NCI-H524 (cell line): ENCODE results near the gene HPSE.
"Not testable (repeated sequence)": the region's sequence is repeated elsewhere in the genome, so short reads cannot be mapped to it uniquely, and the experiment has no call there.

Source experiments
- DNase-seq, 2 experiments: peaks; one replicate each; lab custom pipeline; 2025; lab: John Stamatoyannopoulos, UW

The HPSE gene

DNA sequence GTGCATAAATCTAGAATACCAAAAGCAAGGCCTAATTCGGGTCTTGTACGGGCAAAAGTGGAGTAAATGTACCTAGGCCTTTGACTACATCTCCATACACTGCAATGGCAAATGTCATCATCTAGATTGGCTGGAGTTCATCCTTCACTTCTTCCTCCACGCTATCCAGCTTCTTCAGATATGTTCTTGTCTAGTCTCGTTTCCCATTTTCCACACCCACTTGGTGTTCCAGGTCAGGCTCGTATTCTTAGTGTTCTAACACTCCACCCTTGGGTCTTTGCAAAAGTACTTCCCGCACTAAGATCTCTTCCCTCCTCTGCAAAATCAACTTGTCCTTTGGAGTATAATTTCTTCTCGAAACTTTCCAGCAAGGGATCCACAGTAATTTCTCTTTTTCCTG is 51.5 kb downstream of the HPSE start:
- no peak for DNase-seq

DNA sequence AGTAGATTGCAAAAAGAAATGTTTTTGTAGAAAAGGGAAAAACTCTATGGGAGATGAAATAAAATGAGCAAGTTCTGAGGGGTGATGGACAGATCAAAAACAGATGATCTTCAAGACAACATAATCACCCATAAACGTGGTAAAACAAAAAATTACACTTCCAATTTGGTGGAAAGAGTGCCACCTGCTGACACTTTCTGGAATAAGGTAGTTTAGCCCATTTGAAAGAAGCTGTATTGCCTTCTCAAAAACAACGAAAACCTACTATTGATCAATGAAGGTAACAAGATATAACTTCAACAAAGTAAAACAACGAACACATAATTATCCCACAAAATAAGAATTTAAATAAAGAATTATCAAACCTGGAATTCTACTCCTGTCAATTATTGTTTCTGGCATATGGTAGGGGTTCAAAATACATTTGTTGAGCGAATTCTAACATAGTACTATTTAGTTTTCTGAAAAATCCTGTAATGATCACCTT is 52.6 kb downstream of the HPSE start:
- DNase-seq = peak; percentile 26 to 29

DNA sequence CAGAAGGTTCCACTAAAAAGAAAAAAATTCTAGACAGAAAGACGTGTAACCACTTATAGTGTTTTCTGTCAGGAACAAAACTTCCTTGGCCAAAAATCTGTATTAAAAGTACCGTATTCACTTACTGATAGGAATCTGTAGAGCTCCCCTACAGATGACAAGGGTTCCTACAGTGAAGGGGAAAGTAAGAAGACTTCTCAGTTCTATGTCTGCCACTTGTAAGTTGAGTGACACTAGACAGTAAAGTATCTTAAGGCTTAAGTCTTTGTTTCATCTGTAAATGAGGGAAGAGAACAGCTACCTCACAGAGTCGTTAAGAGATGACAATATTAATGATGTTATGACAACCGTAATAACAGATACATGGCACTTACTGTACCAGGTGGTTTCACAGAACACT is 53.3 kb downstream of the HPSE start:
- DNase-seq = no peak

DNA sequence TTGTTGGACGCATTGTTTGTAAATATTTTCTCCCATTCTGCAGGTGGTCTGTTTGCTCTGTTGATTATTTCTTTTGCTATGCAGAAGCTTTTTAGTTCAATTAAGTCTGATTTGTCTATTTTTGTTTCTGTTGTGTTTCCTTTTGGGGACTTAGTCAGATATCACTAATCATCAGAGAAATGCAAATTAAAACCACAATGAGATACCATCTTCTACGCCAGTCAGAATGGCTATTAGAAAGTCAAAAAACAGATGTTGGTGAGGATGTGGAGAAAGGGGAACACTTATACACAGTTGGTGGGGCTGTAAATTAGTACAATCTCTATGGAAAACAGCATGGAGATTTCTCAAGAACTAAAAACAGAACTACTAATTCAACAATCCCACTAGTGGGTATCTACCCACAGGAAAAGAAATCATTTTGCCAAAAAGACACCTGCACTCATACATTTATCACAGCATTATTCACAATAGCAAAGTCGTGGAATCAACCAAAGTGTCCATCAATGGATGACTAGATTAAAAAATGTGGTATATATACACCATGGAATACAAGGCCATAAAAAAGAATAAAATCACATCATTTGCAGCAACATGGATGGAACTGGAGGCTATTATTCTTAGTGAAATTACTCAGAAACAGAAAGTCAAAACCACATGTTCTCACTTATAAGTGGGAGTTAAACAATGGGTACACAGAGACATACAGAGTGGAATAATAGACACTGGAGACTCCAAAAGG is 58.2 kb downstream of the HPSE start:
- DNase-seq = no peak

DNA sequence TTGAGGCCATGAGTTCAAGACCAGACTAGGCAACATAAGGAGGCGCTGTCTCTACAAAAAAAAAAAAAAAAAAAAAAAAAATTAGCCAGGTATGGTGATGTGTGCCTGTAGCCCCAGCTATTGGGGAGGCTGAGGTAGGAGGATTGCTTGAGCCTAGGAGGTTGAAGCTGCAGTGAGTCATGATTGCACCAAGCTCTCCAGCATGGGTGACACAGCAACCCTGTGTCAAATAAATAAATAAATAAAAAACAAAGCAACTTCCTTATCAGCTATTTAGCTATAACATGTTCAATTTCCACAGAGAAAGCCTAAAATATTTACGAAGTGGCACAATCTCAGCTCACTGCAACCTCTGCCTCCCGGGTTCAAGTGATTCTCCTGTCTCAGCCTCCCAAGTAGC is 60.7 kb downstream of the HPSE start:
- not testable (repeated sequence) for DNase-seq

DNA sequence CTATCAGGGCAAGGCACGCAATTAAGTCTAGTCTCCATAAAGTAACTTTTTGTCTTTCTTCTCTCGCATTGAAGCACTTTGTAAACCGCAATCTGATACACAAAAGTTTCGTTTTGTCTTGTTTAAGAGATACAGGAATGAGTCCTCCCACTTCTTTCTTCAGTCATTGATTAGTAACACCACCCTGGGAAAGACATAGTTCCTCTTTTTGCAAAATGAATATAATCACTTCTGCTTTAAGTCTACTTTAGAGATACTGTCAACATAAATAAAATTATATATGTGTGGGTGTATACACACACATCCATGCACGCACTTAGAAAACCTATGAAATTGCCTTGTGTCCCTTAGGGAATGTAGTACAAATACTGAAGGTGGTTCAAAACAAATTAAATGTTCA is 61.7 kb downstream of the HPSE start:
- DNase-seq = no peak

DNA sequence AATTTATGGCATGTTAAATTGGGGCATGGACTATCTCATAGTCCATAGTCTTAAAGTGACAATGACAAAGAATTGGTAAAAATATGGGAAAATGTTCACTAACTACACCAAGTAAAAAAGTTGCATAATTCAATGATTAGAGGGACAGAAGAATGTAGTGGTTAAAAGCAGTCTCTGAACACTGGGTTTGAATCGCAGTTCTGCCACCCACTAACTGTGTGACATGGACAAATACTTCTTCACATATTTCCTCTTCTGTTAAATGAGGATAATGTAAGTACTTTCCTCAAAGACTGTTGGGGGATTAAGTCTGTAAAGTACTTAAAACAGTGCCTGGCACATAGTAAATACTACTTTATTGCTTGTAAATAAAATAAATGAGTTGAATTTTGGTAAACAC is 65.4 kb downstream of the HPSE start:
- DNase-seq = no peak

DNA sequence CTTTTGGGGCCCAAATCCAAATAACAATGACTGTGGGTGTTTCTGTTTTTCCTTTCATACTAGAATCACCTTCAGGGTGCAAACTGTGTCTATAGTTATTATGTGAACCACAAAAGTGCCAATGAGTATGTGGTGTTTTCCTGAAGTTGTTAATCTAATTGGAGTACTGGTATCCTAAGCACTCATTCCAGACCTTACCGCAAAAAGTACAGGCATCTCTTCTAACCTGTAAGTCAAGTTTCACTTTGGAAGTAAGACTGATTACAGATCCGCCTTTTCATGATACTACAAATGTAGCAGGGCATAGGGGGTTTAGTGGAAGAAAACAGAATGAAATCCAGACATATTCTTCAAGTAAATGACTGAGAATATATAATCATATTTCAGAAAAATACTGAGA is 66.2 kb downstream of the HPSE start:
- DNase-seq = no peak

DNA sequence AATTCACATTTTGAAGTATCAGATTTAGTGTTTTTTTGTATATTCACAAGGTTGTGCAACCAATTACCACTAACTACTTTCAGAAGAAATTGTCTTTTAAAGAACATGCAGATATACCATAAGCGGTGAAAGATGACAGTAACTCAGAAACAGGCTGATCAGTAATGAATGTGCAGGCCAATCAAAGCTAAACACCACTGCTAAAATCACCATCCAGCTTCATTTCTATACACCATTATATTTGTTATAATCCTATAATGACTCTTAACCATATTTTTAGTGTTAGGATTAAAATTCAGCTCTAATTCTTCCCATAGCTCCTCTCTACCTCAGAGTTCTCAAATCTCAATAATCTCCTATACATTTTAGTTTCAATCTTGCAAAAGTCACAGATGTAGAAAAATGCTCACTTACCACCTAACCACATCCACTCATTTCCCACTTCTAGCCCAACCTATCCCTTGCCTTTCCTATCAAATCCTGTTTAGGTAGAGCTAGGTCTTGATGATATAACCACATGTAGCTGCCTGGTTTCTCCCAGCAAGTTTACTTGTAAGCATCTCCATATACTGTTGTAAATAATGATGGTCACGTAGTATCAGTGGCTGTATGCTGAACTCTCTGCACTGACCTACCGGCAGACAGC is 66.7 kb downstream of the HPSE start:
- DNase-seq = no peak

DNA sequence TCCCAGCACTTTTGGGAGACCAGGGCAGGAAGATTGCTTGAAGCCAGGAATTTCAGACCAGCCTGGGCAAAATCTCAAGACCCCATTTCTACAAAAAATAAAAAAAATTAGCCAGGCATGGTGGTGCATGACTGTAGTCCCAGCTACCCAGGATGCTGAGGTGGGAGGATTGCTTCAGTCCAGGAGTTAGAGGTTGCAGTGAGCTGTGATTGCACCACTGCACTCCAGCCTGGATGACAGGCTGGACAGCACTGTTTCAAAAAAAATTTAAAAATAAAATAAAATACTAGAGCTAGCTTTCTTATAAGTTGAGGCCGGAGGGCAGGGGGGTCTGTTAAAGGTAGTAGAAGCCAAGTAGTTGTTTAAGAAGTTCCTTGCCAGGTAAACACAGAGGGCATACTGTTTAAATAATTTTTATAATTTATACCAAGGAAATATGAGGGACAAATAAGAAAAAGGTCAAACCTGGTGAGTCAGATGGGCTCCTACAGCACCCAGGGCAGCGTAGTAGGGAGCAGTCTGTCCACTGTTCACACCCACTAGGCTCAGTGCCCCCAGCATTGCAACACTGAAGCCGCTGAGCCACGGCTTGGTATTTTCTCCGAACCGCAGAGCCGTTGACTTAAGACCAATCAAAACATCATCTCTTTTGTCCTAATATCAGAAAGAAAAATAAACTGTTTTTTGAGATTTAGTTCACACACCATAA is 67.4 kb downstream of the HPSE start:
- no peak for DNase-seq

DNA sequence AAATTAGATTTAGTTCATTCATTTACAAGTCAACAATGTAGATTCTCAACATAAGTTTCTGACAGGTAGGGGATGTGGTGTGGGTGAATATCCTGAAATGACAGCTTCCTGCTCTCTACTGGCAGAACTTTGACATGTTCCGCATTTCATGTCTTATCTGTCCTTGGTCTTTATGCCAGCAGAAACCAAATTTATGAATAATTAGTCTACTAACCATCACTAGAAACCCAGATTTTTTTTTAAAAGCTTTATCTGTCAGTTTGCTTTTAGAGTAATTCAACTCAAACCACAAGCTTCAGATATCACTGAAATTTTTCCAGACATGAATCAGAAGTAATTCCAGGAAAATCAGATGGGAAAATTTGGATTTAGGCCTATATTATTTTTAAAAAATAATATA is 68.0 kb downstream of the HPSE start:
- no peak for DNase-seq

DNA sequence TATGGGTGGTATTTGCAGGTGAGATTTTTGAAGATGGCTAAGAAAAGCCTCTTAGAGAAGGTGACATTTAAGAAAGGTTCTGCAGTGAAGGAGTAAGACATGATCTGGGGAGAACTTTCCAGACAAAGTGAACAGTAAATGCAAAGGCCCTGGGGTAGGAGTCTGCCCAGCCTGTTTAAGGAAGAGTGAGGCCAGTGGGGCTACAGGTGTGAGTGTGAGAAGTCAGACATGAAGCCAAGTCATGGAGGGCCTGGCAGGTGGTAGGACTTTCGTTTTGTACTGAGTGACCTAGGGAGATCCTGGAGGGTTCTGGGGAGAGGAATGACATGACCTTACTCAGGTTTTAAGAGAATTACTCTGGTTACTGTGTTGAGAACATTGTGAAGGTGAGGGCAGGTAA is 71.5 kb downstream of the HPSE start:
- no peak for DNase-seq

DNA sequence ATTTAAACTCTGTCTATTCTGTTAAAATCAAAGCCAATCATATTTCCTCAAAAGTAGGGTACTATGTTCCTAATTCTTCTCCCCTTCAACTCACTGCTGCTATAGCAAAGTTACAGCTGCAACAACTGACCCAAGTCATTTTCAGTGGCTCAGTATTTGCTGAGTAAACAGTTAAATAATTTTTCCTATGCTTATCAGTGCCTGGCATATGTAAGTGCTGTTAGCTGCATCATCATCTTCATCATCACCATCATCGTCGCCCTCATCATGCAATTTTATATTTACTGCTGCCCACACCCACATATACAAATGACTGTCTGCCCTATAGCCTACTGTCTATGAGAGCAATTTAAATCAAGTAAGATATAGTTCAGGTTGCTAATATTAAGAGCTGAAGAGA is 72.0 kb downstream of the HPSE start:
- no peak for DNase-seq

DNA sequence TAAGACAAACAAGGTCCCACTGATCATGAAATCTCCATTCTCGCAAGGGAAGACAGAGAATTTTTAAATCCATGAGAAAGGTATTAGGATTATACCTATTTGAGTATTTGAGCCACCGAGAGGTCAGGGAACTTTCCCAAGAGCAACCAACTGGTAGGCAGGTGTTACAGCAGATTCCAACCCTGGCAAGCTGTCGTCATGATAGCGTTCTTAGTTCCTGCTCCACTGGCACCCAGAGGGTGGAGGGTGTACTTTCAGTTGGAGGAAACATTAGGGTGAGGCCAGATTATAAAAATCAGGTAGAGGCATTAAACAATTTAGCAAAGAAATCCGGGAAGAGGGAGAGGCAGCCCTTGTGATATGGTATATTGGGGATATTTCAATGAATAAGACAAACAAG is 73.3 kb downstream of the HPSE start:
- no peak for DNase-seq

DNA sequence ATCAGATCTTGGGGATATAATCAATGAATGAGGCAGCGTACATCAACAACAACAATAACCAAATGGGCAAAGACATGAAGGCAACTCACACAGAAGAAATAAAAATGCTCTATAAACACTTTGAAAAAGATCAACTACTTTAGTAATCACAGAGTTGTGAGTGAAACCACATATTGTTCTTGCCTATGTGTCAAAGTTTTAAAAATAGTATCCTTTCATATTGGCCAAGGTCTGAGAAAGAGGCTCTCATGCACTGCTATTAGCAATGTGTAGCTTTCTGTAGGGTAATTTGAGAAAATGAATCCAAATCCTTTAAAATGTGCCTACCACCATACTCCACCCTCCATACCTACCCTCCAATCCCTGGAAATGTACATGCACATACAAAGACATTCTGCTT is 75.1 kb downstream of the HPSE start:
- DNase-seq = no peak

DNA sequence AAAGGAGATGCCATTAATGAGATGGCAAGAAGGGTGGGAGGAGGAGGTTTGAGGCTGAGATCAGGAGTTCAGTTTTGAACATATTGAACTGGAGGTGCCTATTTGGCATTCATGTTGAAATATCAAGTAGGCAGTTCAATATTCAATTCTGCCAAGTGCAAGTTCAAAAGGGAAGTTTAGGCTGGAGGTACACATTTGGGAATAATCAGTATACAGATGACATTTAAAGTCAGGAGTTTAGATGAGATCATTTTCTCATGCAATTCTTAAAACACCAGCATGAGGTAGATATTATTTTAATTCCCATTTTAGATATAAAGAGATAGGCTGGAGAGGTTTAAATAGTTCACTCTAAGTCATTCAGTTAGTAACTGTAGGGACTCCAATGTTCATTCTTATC is 76.2 kb downstream of the HPSE start:
- no peak for DNase-seq

DNA sequence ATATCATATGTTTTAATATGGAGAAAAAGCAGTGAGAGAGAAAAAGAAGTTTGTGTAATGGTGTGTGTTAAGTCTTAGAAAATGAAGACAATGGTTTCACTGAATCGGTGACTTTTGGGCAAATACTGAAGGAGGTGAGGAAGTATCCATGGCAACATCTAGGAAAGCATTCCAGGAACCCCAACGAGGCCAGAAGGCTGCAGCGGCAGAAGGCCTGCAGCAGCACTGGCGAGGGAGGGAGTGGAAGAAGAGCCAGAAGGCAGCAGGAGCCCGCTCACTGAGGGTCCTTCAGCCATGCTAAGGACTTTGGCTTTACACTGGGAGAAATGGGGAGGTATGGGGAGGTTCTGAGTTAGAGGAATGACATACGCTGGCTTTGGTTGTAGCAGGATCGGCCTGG is 76.8 kb downstream of the HPSE start:
- no peak for DNase-seq

DNA sequence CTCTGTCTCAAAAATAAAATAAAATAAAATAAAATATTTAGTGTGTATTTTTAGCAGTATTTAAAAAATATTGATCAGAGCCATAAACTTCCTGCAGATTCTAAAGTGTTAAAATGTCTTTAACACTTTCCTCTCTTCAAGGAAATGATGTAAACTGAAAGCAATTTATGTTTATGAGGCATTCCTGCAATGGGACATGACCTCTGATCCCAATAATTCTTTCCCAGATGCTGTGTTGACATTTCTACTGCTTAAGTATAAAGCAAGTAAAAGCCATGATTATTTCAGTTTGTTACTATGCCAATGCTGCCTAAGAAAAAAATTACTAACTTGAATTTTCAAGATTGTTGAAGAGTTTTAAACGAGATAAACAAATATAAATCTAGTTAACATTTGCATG is 79.1 kb downstream of the HPSE start:
- DNase-seq = no peak

DNA sequence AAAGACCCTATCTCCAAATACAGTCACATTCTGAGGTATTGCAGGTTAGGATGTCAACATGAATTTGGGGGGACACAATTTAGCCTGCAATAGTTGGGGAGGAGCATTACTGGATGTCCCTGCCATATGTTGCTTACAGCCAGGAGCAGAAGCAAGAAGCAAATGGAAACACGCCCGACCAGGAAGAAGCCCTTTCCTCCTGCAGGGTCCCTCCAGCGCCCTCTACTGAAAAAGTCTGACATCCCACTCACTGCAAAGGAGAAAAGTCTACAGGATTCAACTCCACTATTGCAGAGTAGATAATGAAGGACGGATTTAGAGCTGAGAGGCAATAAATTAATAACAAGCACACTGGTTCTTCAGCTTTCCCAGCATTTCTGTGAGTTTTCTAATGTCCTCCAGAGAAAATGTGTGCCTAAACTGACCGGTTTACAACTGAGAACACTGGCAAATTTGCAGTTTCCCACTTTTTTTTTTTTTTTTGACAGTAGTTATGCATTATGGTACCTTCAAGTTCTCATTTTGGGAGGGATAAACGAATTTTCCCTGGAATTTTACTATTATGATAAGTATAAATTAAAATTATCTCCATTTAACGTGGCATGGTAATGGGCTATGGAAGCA is 81.8 kb downstream of the HPSE start:
- peak; percentile 7 to 62 for DNase-seq

DNA sequence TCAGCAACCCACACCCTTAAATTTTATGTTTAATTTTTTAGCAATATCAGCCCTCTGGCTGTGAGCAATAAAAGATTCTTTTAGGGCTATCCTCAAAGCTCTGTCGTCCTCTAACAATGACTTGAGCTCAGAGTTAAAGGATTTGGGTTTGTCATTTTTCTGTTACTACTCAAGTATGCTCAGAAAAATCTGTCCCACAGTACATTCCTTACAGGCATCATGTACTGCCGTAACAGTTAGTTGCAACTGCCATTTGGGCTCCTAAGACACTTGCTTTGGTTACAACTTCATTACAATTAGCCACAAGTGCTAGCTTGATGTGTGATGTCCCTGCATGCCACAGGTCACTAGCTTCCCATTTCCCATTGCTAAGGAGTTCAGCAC is 83.2 kb downstream of the HPSE start:
- no peak for DNase-seq

DNA sequence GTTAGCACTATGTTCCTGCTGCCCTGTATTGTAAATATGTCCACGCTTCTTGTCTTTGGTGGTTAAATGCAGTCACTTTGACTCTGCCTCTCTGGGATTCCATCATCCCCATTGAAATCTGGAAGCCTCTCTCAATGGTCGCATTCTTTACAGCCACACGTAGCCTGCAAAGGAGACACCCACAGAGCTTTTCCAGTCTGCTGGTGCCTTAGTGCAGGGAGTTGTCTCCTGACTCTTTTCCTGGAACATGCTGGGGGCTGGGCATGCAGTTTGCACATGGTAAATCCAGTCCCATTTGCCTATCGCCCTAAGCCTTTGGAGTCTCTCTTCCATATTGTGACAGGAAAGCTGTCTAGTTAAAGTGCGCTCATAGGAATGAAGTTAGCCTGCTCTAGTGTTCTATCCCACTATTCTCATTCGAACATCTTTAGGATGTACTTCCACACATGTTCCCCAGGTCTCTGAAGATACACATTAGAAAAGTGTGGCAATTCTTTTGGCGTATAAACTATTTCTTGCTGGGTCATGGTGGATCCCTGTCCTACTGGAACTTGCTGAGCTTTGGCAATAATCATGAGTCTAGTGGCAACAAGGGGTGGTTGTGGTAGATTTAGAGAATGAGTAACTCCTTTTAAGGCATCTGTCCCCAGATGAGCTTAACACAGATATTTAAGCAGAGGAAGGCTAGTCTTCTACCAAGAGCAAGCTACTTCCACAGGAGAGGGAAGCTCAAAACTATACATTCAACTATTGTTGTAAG is 83.8 kb downstream of the HPSE start:
- no peak for DNase-seq

DNA sequence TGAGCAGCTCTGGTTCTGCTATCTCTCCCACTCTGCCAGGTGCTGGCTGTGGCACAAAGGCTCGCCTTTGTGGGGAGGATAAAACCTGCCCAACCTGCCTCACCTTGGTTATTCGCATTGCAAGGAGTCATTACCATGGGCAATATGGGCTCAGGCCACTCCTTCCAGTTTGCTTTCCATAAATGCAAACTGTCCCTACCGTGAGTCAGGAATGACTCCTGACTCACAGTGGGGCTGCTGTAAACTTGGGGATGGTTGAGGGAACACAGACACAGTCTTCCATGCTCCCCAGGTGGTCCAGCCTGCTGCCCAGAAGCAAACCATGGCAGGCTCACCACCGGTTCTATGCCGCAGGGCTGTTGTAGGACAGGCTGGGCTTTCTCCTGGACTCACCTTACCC is 86.2 kb downstream of the HPSE start:
- no peak for DNase-seq
